Measurements from ENCODE around the gene NFX1. TPM values are rescaled to one million over a fixed set of nuclear protein-coding genes. Genes with fewer than 3 reads are reported as not detected.
"Not testable (repeated sequence)": the region's sequence is repeated elsewhere in the genome, so short reads cannot be mapped to it uniquely, and the experiment has no call there.

NFX1 gene
- total RNA-seq, 1 donor from 2014 or later = 34.8 TPM

GRCh38 chr9:33364127-33364526 is 73.8 kb downstream of the NFX1 start:
- no peak for DNase-seq (ENCODE audit: low read depth)

- DNase-seq (ENCODE audit: low read depth) = not testable (repeated sequence)
Observed at GRCh38 chr9:33364814-33365213, 74.5 kb downstream of the NFX1 start.

- no peak for DNase-seq (ENCODE audit: low read depth)
Observed at GRCh38 chr9:33366979-33367480, 76.7 kb downstream of the NFX1 start.

GRCh38 chr9:33372900-33373299 is 82.6 kb downstream of the NFX1 start:
- no peak for DNase-seq (ENCODE audit: low read depth)

- no peak for DNase-seq (ENCODE audit: low read depth)
Observed at GRCh38 chr9:33374190-33374589, 83.9 kb downstream of the NFX1 start.

GRCh38 chr9:33374634-33375237 is 84.4 kb downstream of the NFX1 start:
- peak; percentile 72 for DNase-seq (ENCODE audit: low read depth)

GRCh38 chr9:33375238-33375840 is 85.0 kb downstream of the NFX1 start:
- DNase-seq (ENCODE audit: low read depth) = peak; percentile 22

- DNase-seq (ENCODE audit: low read depth) = no peak
Observed at GRCh38 chr9:33375841-33376321, 85.6 kb downstream of the NFX1 start.

- DNase-seq (ENCODE audit: low read depth) = no peak
Observed at GRCh38 chr9:33377089-33377715, 86.9 kb downstream of the NFX1 start.

GRCh38 chr9:33378121-33378795 is 87.9 kb downstream of the NFX1 start:
- DNase-seq (ENCODE audit: low read depth) = no peak

GRCh38 chr9:33379666-33380389 is 89.5 kb downstream of the NFX1 start:
- no peak for DNase-seq (ENCODE audit: low read depth)

GRCh38 chr9:33380390-33381094 is 90.2 kb downstream of the NFX1 start:
- DNase-seq (ENCODE audit: low read depth) = no peak

- DNase-seq (ENCODE audit: low read depth) = peak; percentile 13
Observed at GRCh38 chr9:33381231-33381791, 91.0 kb downstream of the NFX1 start.

GRCh38 chr9:33382397-33382796 is 92.1 kb downstream of the NFX1 start:
- DNase-seq (ENCODE audit: low read depth) = peak; percentile 25

GRCh38 chr9:33383396-33383795 is 93.1 kb downstream of the NFX1 start:
- DNase-seq (ENCODE audit: low read depth) = not testable (repeated sequence)

GRCh38 chr9:33385536-33385935 is 95.2 kb downstream of the NFX1 start:
- DNase-seq (ENCODE audit: low read depth) = not testable (repeated sequence)

- DNase-seq (ENCODE audit: low read depth) = not testable (repeated sequence)
Observed at GRCh38 chr9:33385979-33386640, 95.8 kb downstream of the NFX1 start.

GRCh38 chr9:33386641-33386996 is 96.3 kb downstream of the NFX1 start:
- DNase-seq (ENCODE audit: low read depth) = not testable (repeated sequence)

- DNase-seq (ENCODE audit: low read depth) = not testable (repeated sequence)
Observed at GRCh38 chr9:33386998-33387397, 96.7 kb downstream of the NFX1 start.

Measured in renal cortical epithelial cell (primary cell).